K562 (cell line): ENCODE results near the gene MICAL2. TPM values are rescaled to one million over a fixed set of nuclear protein-coding genes. Genes with fewer than 3 reads are reported as not detected.

ENCODE experiments used
- ATAC-seq: fragments of 200-7000 bp; cut with Tn5 transposase; 3 replicates; pipeline ENCODE4 v1.9.1; 2020; ENCODE audit warnings: moderate library complexity
- BruUV-seq: library from RNA; stranded (reverse); fragments of 400-500 nt; replicated peaks from 2 replicates; lab custom pipeline; 2021; lab: Mats Ljungman, UMichigan
- CTCF ChIA-PET: fragments of 300-600 bp; formaldehyde crosslinking; extraction: SDS; loops from one replicate; lab custom pipeline; 2021; ENCODE audit warnings: low intra/inter-chr PET ratio; lab: Yijun Ruan, JAX
- POLR2A ChIA-PET: fragments of 300-600, 350-650 bp; sonication (Branson Sonifier 250); formaldehyde crosslinking; extraction: SDS; loops from one replicate; lab custom pipeline; 2021; ENCODE audit warnings: antibody characterized with exemption, inconsistent platforms; lab: Yijun Ruan, JAX
- DNase-seq, 4 experiments: peaks; one replicate each; pipeline versions ENCODE4 v3.0.0 to v3.0.0-alpha.2; 2011 to 2018; ENCODE audit warnings: low spot score in 3 of 4, mixed read lengths in 3 of 4; ENCODE audit errors: extremely low read depth in 1 of 4
- FAIRE-seq: peaks from 2 replicates; lab custom pipeline; 2011; peaks lifted over from hg19 to GRCh38; lab: Jason Lieb, UNC
- H2AFZ ChIP-seq: 2 replicates; pipeline ENCODE4 v1.6.0; 2011; ENCODE audit warnings: low read depth, low read length, control low read depth, inconsistent platforms
- H3K27ac ChIP-seq: fragments of 200-600 bp; 3 replicates; pipeline ENCODE4 v1.8.0; 2011; ENCODE audit warnings: low read depth, mild to moderate bottlenecking, control low read depth, inconsistent platforms, low read length, moderate library complexity, mixed read lengths; ENCODE audit errors: extremely low read depth
- H3K27me3 ChIP-seq, 2 experiments: fragments of 300-600 bp in 1 of 2; 2 replicates in 1 of 2; 3 replicates in 1 of 2; pipeline versions ENCODE4 v1.6.0 to v1.8.0; 2011; ENCODE audit warnings: inconsistent platforms in 2 of 2, low read length in 2 of 2, mild to moderate bottlenecking in 1 of 2, mixed read lengths in 1 of 2, moderate library complexity in 1 of 2; ENCODE audit not compliant: control insufficient read depth in 2 of 2, insufficient read depth in 2 of 2
- H3K36me3 ChIP-seq: fragments of 300-600 bp; 3 replicates; pipeline ENCODE4 v1.8.0; 2011; ENCODE audit warnings: mild to moderate bottlenecking, low read length, inconsistent platforms; ENCODE audit not compliant: control insufficient read depth, insufficient read depth
- H3K4me1 ChIP-seq, 2 experiments: fragments of 200-600 bp in 1 of 2; replicated peaks in 1 of 2; 2 replicates in 1 of 2; 3 replicates in 1 of 2; pipeline versions ENCODE4 v1.5.1 to v1.8.0; 2011; ENCODE audit warnings: inconsistent platforms in 2 of 2, low read length in 2 of 2, mild to moderate bottlenecking in 1 of 2, mixed read lengths in 1 of 2, moderate library complexity in 1 of 2; ENCODE audit not compliant: control insufficient read depth in 2 of 2, insufficient read depth in 2 of 2
- H3K4me2 ChIP-seq: 2 replicates; pipeline ENCODE4 v1.6.1; 2011; ENCODE audit warnings: low read length, control low read depth, inconsistent platforms, mixed read lengths; ENCODE audit not compliant: insufficient read depth
- H3K4me3 ChIP-seq: fragments of 200-600 bp; sonication (generic), shearing (Covaris generic); 2 replicates; pipeline ENCODE4 v1.5.1; 2016; ENCODE audit warnings: control low read depth, inconsistent platforms
- H3K79me2 ChIP-seq: fragments of 200-600 bp; 3 replicates; pipeline ENCODE4 v1.8.0; 2011; ENCODE audit warnings: low read length, inconsistent platforms; ENCODE audit not compliant: control insufficient read depth, insufficient read depth
- H3K9ac ChIP-seq, 2 experiments: 2 replicates each; pipeline versions ENCODE4 v1.6.0 to v1.6.1; 2011; ENCODE audit warnings: low read depth in 2 of 2, low read length in 2 of 2, control low read depth in 1 of 2, inconsistent platforms in 1 of 2, mild to moderate bottlenecking in 1 of 2, mixed read lengths in 1 of 2; ENCODE audit not compliant: insufficient read depth in 1 of 2
- H3K9me1 ChIP-seq: one replicate; pipeline ENCODE4 v1.6.0; 2011; ENCODE audit warnings: inconsistent platforms, mild to moderate bottlenecking, low read length, moderate library complexity; ENCODE audit not compliant: control insufficient read depth, insufficient read depth
- H3K9me3 ChIP-seq: replicated peaks from 2 replicates; pipeline ENCODE4 v1.5.1; 2011; ENCODE audit warnings: low read depth, low read length, inconsistent platforms; ENCODE audit not compliant: control insufficient read depth, insufficient read depth
- H4K20me1 ChIP-seq: replicated peaks from 2 replicates; pipeline ENCODE4 v1.6.1; 2011; ENCODE audit warnings: low read length, inconsistent platforms, mixed read lengths; ENCODE audit not compliant: control insufficient read depth, insufficient read depth
- ARID4B ChIP-seq: sonication (generic); formaldehyde crosslinking; IDR thresholded peaks from 2 replicates; pipeline ENCODE4 v1.8.0; 2022; ENCODE audit warnings: mild to moderate bottlenecking, missing genetic modification reagents
- ESRRB ChIP-seq: fragments of 250-450 bp; sonication (Bioruptor Pico); IDR thresholded peaks from 2 replicates; pipeline ENCODE4 v1.5.0; 2020; ENCODE audit warnings: mild to moderate bottlenecking, moderate library complexity, borderline replicate concordance
- EWSR1 ChIP-seq: fragments of 450-650 bp; IDR thresholded peaks from 2 replicates; pipeline ENCODE4 v1.6.1; 2018; ENCODE audit warnings: borderline replicate concordance, mild to moderate bottlenecking, low read depth, moderate library complexity; ENCODE audit not compliant: partially characterized antibody
- ID3 ChIP-seq, 2 experiments: fragments of 250-450 bp in 1 of 2; fragments of 450-650 bp in 1 of 2; sonication (Bioruptor Pico) in 1 of 2; IDR thresholded peaks; 2 replicates each; pipeline versions ENCODE4 v1.6.1 to v1.8.0; 2016 to 2021; ENCODE audit warnings: mild to moderate bottlenecking in 2 of 2, moderate library complexity in 2 of 2, missing compliant biosample characterization in 1 of 2, missing genetic modification characterization in 1 of 2
- MLLT1 ChIP-seq, 2 experiments: fragments of 450-650 bp; IDR thresholded peaks; 2 replicates each; pipeline ENCODE4 v1.6.1; 2016
- NCOA2 ChIP-seq, 2 experiments: fragments of 450-650 bp; IDR thresholded peaks; 2 replicates each; pipeline ENCODE4 v1.6.1; 2018; ENCODE audit warnings: mild to moderate bottlenecking in 2 of 2, moderate library complexity in 1 of 2; ENCODE audit not compliant: partially characterized antibody in 2 of 2
- TAF15 ChIP-seq: fragments of 200-400 bp; formaldehyde crosslinking; IDR thresholded peaks from 2 replicates; pipeline ENCODE4 v1.6.1; 2017; ENCODE audit warnings: mild to moderate bottlenecking, low read depth, low read length, moderate library complexity
- THRB ChIP-seq: fragments of 450-650 bp; formaldehyde crosslinking; conservative IDR thresholded peaks from 2 replicates; pipeline ENCODE4 v1.4.0; 2022; ENCODE audit warnings: mild to moderate bottlenecking, missing genetic modification characterization
- XRCC3 ChIP-seq: fragments of 450-650 bp; IDR thresholded peaks from 2 replicates; pipeline ENCODE4 v1.6.1; 2017; ENCODE audit warnings: mild to moderate bottlenecking, moderate library complexity
- ZNF175 ChIP-seq: fragments of 200-800 bp; sonication (Bioruptor generic); IDR thresholded peaks from 2 replicates; pipeline ENCODE4 v1.6.1; 2016; ENCODE audit warnings: low read depth, mild to moderate bottlenecking, missing genetic modification characterization, missing compliant biosample characterization
- ZNF449 ChIP-seq: fragments of 250-450 bp; sonication (Bioruptor Pico); IDR thresholded peaks from 2 replicates; pipeline ENCODE4 v1.8.0; 2022; ENCODE audit warnings: moderate library complexity, mild to moderate bottlenecking, inconsistent platforms
- ZZZ3 ChIP-seq: fragments of 450-650 bp; IDR thresholded peaks from 2 replicates; pipeline ENCODE4 v1.6.1; 2016; ENCODE audit warnings: antibody characterized with exemption, mild to moderate bottlenecking, moderate library complexity
- WGBS: fragments of 100-300 bp; shearing (Covaris generic); methylation state at CpG from one replicate; pipeline ENCODE4 v1.1.6; 2016; ENCODE audit warnings: low coverage, mixed read lengths; ENCODE audit not compliant: insufficient coverage; ENCODE audit errors: missing lambda C conversion rate; 5-methylcytosine and 5-hydroxymethylcytosine counted together
- in situ Hi-C: fragments of 300-500 bp; cut with MboI; formaldehyde crosslinking; loops from 4 replicates; pipeline ENCODE4 v1.15.0; 2018; ENCODE audit warnings: inconsistent platforms, mixed read lengths
- intact Hi-C: fragments of 100-400 bp; cut with micrococcal nuclease; formaldehyde crosslinking; loops from 2 replicates; pipeline ENCODE4 v1.14.2; 2022
- polyA plus RNA-seq, 8 experiments: library from polyadenylated mRNA; depleted of rRNA in 4 of 8; stranded (reverse) in 5 of 8; unstranded in 3 of 8; fragments of >200 nt; fragmentation: Nextera tagmentation in 2 of 8; fragmentation: Illumina TruSeq in 1 of 8; extraction: Ambion mirVana in 2 of 8; extraction: Trizol in 1 of 8; gene quantifications; 2 replicates each; pipeline versions ENCODE4 v1.2.1 to v1.2.3, GENCODE V29; 2011 to 2014; ENCODE audit warnings: inconsistent platforms in 1 of 8, missing spikeins in 1 of 8
- total RNA-seq, 7 experiments: library from RNA; depleted of rRNA in 6 of 7; stranded (reverse); fragments of >200 nt in 6 of 7; fragmentation: Illumina TruSeq in 2 of 7; extraction: Trizol in 2 of 7; gene quantifications; 2 replicates each; pipeline versions ENCODE4 v1.2.1 to v1.2.3, GENCODE V29; 2011 to 2021; ENCODE audit warnings: low replicate concordance in 1 of 7

The MICAL2 gene
- total and polyA plus RNA-seq, 9 of the 15 experiments (the other 6 are each of a cell fraction or from before 2014, with no cell fraction given): 4.7 to 64.2 (median 33.6) TPM

GRCh38 chr11:12185914-12186313 is 75.5 kb downstream of the MICAL2 start:
- no peak overlapping the region for H3K27ac ChIP-seq
- H3K27me3 ChIP-seq: no peaks in the 10 kb centered on the region
- H3K36me3 ChIP-seq: peaks cover 5% of the 10 kb centered on the region
- no peak for DNase-seq
- in situ Hi-C loops (no loop called here), intact Hi-C loops (no loop called here)
- no peak overlapping the region for H3K4me2 ChIP-seq
- H4K20me1 ChIP-seq: 0 out of 2 replicates have a peak, but pooled peaks cover 4% of the 10 kb centered on the region
- peak overlapping the region in 1 of 2 experiments; percentile 53; a peak in 1 of 4 replicates for H3K9ac ChIP-seq
- TF ChIP-seq ZNF449 (CRISPR knock-in tag): no peak
- TF ChIP-seq ARID4B (CRISPR knock-in tag): no peak
- no peak for TF ChIP-seq ID3 (CRISPR knock-in tag; IDR thresholded peaks at IDR 0.05)
- TF ChIP-seq ID3 (tag; IDR thresholded peaks at IDR 0.05): no peak
- TF ChIP-seq THRB (CRISPR knock-in tag): no peak
- no peak for TF ChIP-seq NCOA2 (IDR thresholded peaks at IDR 0.05; ENCODE audit: partially characterized antibody in 2 of 2)
- no peak for TF ChIP-seq ZZZ3
- no peak for TF ChIP-seq TAF15
- no peak for TF ChIP-seq ESRRB (CRISPR knock-in tag)
- no peak for TF ChIP-seq EWSR1
- no peak for TF ChIP-seq MLLT1 (IDR thresholded peaks at IDR 0.05)
- TF ChIP-seq XRCC3: no peak
- no peak for TF ChIP-seq ZNF175 (CRISPR knock-in tag)
- CTCF ChIA-PET: no interaction called here
- no peak for FAIRE-seq
- POLR2A ChIA-PET: interaction anchor here (0.6 to 2.5 kb wide), 8 partner anchors 9 to 735 kb away, joined by 3 to 12 read pairs (median 4); no protein-coding TSS in a partner anchor
- WGBS: 89% methylated on average over 4 of the region's 4 CpGs
- BruUV-seq: no TSS peak
- H3K9me3 ChIP-seq: no peaks in the 10 kb centered on the region
- H3K79me2 ChIP-seq: peaks cover 14% of the 10 kb centered on the region; the same call in 2 of the 3 replicates
- H3K4me3 ChIP-seq: no peak overlapping the region
- no peaks in the 10 kb centered on the region for H3K9me1 ChIP-seq
- no peak for ATAC-seq
- no peak overlapping the region for H2AFZ ChIP-seq
- peaks cover 31 to 32% of the 10 kb centered on the region in 2 experiments for H3K4me1 ChIP-seq
